Endothelial cell of umbilical vein (primary cell): ENCODE results near the gene PARK7. TPM values are rescaled to one million over a fixed set of nuclear protein-coding genes. Genes with fewer than 3 reads are reported as not detected.

Experiments used
- BruUV-seq: library from RNA; stranded (reverse); fragments of 400-500 nt; replicated peaks from 2 replicates; lab custom pipeline; 2021; lab: Mats Ljungman, UMichigan
- CTCF ChIA-PET: fragments of 300-600, 350-600 bp; sonication (Branson Sonifier 250); formaldehyde crosslinking; loops from one replicate; lab custom pipeline; 2021; ENCODE audit warnings: antibody characterized with exemption, inconsistent platforms; lab: Charles Lee
- POLR2A ChIA-PET: fragments of 300-600, 350-600 bp; sonication (Branson Sonifier 250); formaldehyde crosslinking; loops from one replicate; lab custom pipeline; 2021; ENCODE audit warnings: antibody characterized with exemption, inconsistent platforms; lab: Charles Lee
- DNase-seq: peaks from one replicate; pipeline ENCODE4 v3.0.0-alpha.2; 2011; ENCODE audit warnings: low read depth, low spot score
- FAIRE-seq: peaks from 2 replicates; lab custom pipeline; 2011; peaks lifted over from hg19 to GRCh38; lab: Jason Lieb, UNC
- H2AFZ ChIP-seq: 2 replicates; pipeline ENCODE4 v1.6.0; 2012; ENCODE audit warnings: low read depth, low read length, control low read depth, inconsistent platforms
- H3K27ac ChIP-seq: 2 replicates; pipeline ENCODE4 v1.5.1; 2011; ENCODE audit warnings: low read depth, mild to moderate bottlenecking, control low read depth, low read length, moderate library complexity; ENCODE audit not compliant: insufficient read depth
- H3K27me3 ChIP-seq, 2 experiments: 2 replicates each; pipeline versions ENCODE4 v1.6.0 to v1.6.1; 2011; ENCODE audit warnings: low read length in 2 of 2, mixed read lengths in 1 of 2; ENCODE audit not compliant: control insufficient read depth in 2 of 2, insufficient read depth in 2 of 2
- H3K36me3 ChIP-seq, 2 experiments: 2 replicates in 1 of 2; 3 replicates in 1 of 2; pipeline ENCODE4 v1.5.1; 2011; ENCODE audit warnings: low read length in 2 of 2, mild to moderate bottlenecking in 1 of 2, moderate library complexity in 1 of 2; ENCODE audit not compliant: control insufficient read depth in 2 of 2, insufficient read depth in 2 of 2; ENCODE audit errors: extremely low read depth in 1 of 2
- H3K4me1 ChIP-seq: 3 replicates; pipeline ENCODE4 v1.5.1; 2011; ENCODE audit warnings: mild to moderate bottlenecking, low read length; ENCODE audit not compliant: control insufficient read depth, insufficient read depth; ENCODE audit errors: extremely low read depth
- H3K4me2 ChIP-seq: 2 replicates; pipeline ENCODE4 v1.6.1; 2011; ENCODE audit warnings: low read length, control low read depth, mixed read lengths; ENCODE audit not compliant: insufficient read depth
- H3K4me3 ChIP-seq, 3 experiments: fragments of 200-600 bp in 1 of 3; sonication (generic), shearing (Covaris generic) in 1 of 3; replicated peaks in 1 of 3; 2 replicates each; pipeline ENCODE4 v1.5.1; 2011 to 2016; ENCODE audit warnings: control low read depth in 3 of 3, low read length in 3 of 3, mild to moderate bottlenecking in 2 of 3, inconsistent platforms in 1 of 3, low read depth in 1 of 3, moderate library complexity in 1 of 3; ENCODE audit not compliant: insufficient read depth in 1 of 3
- H3K79me2 ChIP-seq: 2 replicates; pipeline ENCODE4 v1.6.0; 2012; ENCODE audit warnings: low read length, inconsistent platforms; ENCODE audit not compliant: control insufficient read depth, insufficient read depth
- H3K9ac ChIP-seq: replicated peaks from 2 replicates; pipeline ENCODE3; 2011; ENCODE audit warnings: low read length, control low read depth; ENCODE audit not compliant: insufficient read depth; ENCODE audit errors: extremely low read depth
- H3K9me1 ChIP-seq: replicated peaks from 3 replicates; pipeline ENCODE4 v1.6.0; 2011; ENCODE audit warnings: mild to moderate bottlenecking, low read length; ENCODE audit not compliant: control insufficient read depth, insufficient read depth; ENCODE audit errors: extremely low read depth
- H3K9me3 ChIP-seq: replicated peaks from 2 replicates; pipeline ENCODE4 v1.5.1; 2012; ENCODE audit warnings: low read length, inconsistent platforms; ENCODE audit not compliant: control insufficient read depth, insufficient read depth
- H4K20me1 ChIP-seq: replicated peaks from 2 replicates; pipeline ENCODE3; 2011; ENCODE audit warnings: mild to moderate bottlenecking, low read length; ENCODE audit not compliant: control insufficient read depth, insufficient read depth; ENCODE audit errors: extremely low read depth
- EZH2 ChIP-seq: IDR thresholded peaks from 2 replicates; pipeline ENCODE4 v1.6.1; 2012; ENCODE audit warnings: borderline replicate concordance, low read depth, mild to moderate bottlenecking, moderate library complexity, low read length, inconsistent platforms; ENCODE audit not compliant: severe bottlenecking
- FOS ChIP-seq: IDR thresholded peaks from 2 replicates; pipeline ENCODE4 v1.6.1; 2011; ENCODE audit warnings: mild to moderate bottlenecking, low read length, moderate library complexity, borderline replicate concordance; ENCODE audit not compliant: insufficient read depth
- GATA2 ChIP-seq: IDR thresholded peaks from 2 replicates; pipeline ENCODE4 v1.7.0; 2011; ENCODE audit warnings: low read depth, mild to moderate bottlenecking, moderate library complexity, mixed read lengths, low read length; ENCODE audit not compliant: insufficient read length, insufficient read depth
- JUN ChIP-seq: IDR thresholded peaks from 2 replicates; pipeline ENCODE4 v1.6.1; 2011; ENCODE audit warnings: borderline replicate concordance, low read depth; ENCODE audit not compliant: insufficient read length, insufficient read depth
- MYC ChIP-seq: IDR thresholded peaks from one replicate; pipeline ENCODE4 v1.6.1; 2011; ENCODE audit warnings: mild to moderate bottlenecking, low read depth, low read length
- POLR2A ChIP-seq: IDR thresholded peaks from 2 replicates; pipeline ENCODE4 v1.6.1; 2012; ENCODE audit warnings: low read depth, mild to moderate bottlenecking, control low read depth, low read length
- POLR2AphosphoS5 ChIP-seq: IDR thresholded peaks from 2 replicates; pipeline ENCODE4 v1.6.1; 2012; ENCODE audit warnings: low read depth, mild to moderate bottlenecking, control low read depth, low read length, moderate library complexity; ENCODE audit not compliant: insufficient read depth
- dilution Hi-C: fragments of 300-500 bp; cut with MboI; formaldehyde crosslinking; loops from one replicate; pipeline ENCODE4 v1.15.0; 2019; ENCODE audit warnings: low sequenced_read_pairs; ENCODE audit not compliant: extremely low pct_ligation_motif_present
- intact Hi-C: fragments of 100-400 bp; cut with micrococcal nuclease; formaldehyde crosslinking; loops from one replicate; pipeline ENCODE4 v1.10.0; 2022
- polyA plus RNA-seq, 4 experiments: library from polyadenylated mRNA; depleted of rRNA in 3 of 4; stranded (reverse) in 3 of 4; unstranded in 1 of 4; fragments of >200 nt; gene quantifications; 2 replicates each; pipeline versions ENCODE4 v1.2.1 to v1.2.3, GENCODE V29; 2011 to 2012; ENCODE audit warnings: missing spikeins in 1 of 4
- total RNA-seq: library from RNA; stranded (reverse); gene quantifications from 2 replicates; pipeline ENCODE4 v1.2.3, GENCODE V29; 2021
- TF ChIP-seq, protein P1 (sequence below), 2 donors: IDR thresholded peaks; 1 replicate in 1 of 2; 2 replicates in 1 of 2; pipeline ENCODE4 v1.5.1; 2011; ENCODE audit warnings: low read length in 2 of 2, mild to moderate bottlenecking in 2 of 2, moderate library complexity in 2 of 2, control low read depth in 1 of 2, inconsistent platforms in 1 of 2, low read depth in 1 of 2; ENCODE audit not compliant: insufficient read depth in 1 of 2; ENCODE audit errors: extremely low read depth in 1 of 2
- TF ChIP-seq, protein P2 (sequence below): IDR thresholded peaks from 2 replicates; pipeline ENCODE4 v1.6.1; 2011; ENCODE audit not compliant: insufficient read depth, insufficient read length

PARK7 gene
- total and polyA plus RNA-seq, 2 donors (not counting 3 experiments of a cell fraction or from before 2014, with no cell fraction given): 203 to 294 TPM

DNA sequence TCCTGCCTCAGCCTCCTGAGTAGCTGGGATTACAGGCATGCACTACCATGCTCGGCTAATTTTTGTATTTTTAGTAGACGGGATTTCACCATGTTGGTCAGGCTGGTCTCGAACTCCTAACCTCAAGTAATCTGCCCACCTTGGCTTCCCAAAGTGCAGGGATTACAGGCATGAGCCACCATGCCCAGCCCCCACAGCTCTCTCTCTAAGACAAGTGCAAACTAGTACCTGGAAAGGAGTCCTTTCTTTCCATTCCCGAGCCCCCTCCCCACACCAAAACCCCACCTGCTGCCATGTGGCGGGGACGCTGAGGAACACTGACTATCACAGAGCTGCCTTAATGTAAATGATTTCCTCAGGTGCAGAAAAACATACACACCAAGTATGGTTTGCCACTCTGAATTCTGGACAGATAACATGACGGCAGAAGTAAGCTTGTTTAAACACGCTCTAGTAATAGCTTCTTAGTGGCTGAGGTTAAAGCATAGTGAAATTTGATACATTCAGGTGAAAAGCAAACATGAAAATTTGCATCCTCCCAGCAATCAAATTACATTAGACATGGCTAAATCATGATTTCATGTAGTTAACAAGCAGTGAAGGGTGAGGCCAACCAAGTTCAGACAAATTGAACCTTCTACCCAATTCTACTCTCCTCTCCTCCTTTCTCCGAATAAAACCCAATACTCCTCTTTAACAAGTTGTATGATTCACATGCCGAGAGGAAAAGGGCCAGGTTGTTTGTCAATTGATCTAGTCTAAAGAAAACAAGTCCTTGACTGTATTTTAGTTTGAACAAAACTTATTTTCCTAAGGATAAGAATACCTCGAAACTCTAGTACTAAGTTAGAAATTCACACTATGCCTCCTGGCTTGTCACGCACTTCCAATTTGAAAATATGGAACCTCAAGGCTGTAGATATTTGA is 44.8 kb downstream of the PARK7 start:
- peaks cover 0 to 6% of the 10 kb centered on the region in 2 experiments for H3K36me3 ChIP-seq
- H3K4me2 ChIP-seq: no peak overlapping the region
- H3K9ac ChIP-seq: no peak overlapping the region
- H3K79me2 ChIP-seq: no peaks in the 10 kb centered on the region
- TF ChIP-seq, protein P1, sequence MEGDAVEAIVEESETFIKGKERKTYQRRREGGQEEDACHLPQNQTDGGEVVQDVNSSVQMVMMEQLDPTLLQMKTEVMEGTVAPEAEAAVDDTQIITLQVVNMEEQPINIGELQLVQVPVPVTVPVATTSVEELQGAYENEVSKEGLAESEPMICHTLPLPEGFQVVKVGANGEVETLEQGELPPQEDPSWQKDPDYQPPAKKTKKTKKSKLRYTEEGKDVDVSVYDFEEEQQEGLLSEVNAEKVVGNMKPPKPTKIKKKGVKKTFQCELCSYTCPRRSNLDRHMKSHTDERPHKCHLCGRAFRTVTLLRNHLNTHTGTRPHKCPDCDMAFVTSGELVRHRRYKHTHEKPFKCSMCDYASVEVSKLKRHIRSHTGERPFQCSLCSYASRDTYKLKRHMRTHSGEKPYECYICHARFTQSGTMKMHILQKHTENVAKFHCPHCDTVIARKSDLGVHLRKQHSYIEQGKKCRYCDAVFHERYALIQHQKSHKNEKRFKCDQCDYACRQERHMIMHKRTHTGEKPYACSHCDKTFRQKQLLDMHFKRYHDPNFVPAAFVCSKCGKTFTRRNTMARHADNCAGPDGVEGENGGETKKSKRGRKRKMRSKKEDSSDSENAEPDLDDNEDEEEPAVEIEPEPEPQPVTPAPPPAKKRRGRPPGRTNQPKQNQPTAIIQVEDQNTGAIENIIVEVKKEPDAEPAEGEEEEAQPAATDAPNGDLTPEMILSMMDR (IDR thresholded peaks at IDR 0.05; ENCODE audit: extremely low read depth in 1 of 2, insufficient read depth in 1 of 2, low read depth in 1 of 2, low read length in 2 of 2): no peak
- TF ChIP-seq POLR2A (no peak), JUN (no peak), POLR2AphosphoS5 (no peak), EZH2 (no peak), GATA2 (no peak), MYC (no peak), FOS (no peak)
- TF ChIP-seq, protein P2, sequence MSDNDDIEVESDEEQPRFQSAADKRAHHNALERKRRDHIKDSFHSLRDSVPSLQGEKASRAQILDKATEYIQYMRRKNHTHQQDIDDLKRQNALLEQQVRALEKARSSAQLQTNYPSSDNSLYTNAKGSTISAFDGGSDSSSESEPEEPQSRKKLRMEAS: no peak
- peaks cover 20% of the 10 kb centered on the region for H3K4me1 ChIP-seq
- CTCF ChIA-PET: interaction anchor here (2.5 to 4.4 kb wide), 2 partner anchors 9 to 308 kb away, joined by 21 to 24 read pairs; no protein-coding TSS in a partner anchor
- dilution Hi-C loops (no loop called here), intact Hi-C loops (no loop called here)
- no peak overlapping the region for H2AFZ ChIP-seq
- no peaks in the 10 kb centered on the region for H3K9me3 ChIP-seq
- H3K9me1 ChIP-seq: no peaks in the 10 kb centered on the region
- H4K20me1 ChIP-seq: no peaks in the 10 kb centered on the region
- H3K27ac ChIP-seq: no peak overlapping the region
- POLR2A ChIA-PET: no interaction called here
- no TSS peak for BruUV-seq
- DNase-seq (no peak), FAIRE-seq (no peak)
- no peak overlapping the region for H3K4me3 ChIP-seq
- no peaks in the 10 kb centered on the region for H3K27me3 ChIP-seq
